ENCODE data around the gene COX6A2. TPM values are rescaled to one million over a fixed set of nuclear protein-coding genes. Genes with fewer than 3 reads are reported as not detected.
"Not testable (repeated sequence)": the region's sequence is repeated elsewhere in the genome, so short reads cannot be mapped to it uniquely, and the experiment has no call there.

The COX6A2 gene
- polyA plus RNA-seq, 3 donors from 2014 or later, result 1.5 to 1.8 TPM; not detected in 1

DNA sequence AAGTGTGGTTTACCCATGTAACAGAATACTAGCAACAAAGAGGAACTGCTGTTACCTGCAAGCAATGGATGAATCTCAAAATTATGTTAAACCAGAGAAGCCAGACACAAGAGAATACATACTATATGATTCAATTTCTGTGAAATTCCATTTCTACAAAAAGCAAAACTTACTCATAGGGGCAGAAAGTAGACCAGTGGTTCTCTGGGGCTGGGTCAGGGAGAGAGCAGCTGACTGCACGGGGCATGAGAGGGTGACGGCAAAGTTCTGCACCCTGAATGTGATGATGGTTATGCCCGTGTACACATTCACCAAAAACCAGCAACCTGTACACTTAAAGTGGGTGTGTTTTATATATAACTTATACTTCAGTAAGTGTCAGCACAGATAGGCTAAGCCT lies 11.4 kb upstream of the COX6A2 start:
- Mint-ChIP-seq H3K9me3 (no peaks in the 10 kb centered on the region), H3K4me1 (peaks cover 27 to 41% of the 10 kb centered on the region in 2 donors), H3K4me3 (no peak overlapping the region), H3K27ac (peak overlapping the region in 2 of 6 donors; percentile 17 to 36), H3K36me3 (no peaks in the 10 kb centered on the region), H3K27me3 (ENCODE audit: low read depth in 3 of 3) (peaks cover 0 to 4% (median 1%) of the 10 kb centered on the region in 3 donors)
- DNase-seq, result no peak

- peak overlapping the region in 1 of 5 donors; percentile 25 for H3K4me3 Mint-ChIP-seq
- H3K4me1 Mint-ChIP-seq, result peaks cover 27 to 41% of the 10 kb centered on the region in 2 donors
- DNase-seq, result peak in 1 of 3 donors; percentile 36
- not testable (repeated sequence) for H3K27me3 Mint-ChIP-seq (ENCODE audit: low read depth in 3 of 3); H3K9me3 Mint-ChIP-seq; H3K36me3 Mint-ChIP-seq
- H3K27ac Mint-ChIP-seq, result peak overlapping the region in 3 of 6 donors; percentile 17 to 41 (median 34)
Observed at GRCh38 chr16:31439023-31439422, 10.9 kb upstream of the COX6A2 start.

GRCh38 chr16:31438414-31438813 lies 10.3 kb upstream of the COX6A2 start:
- Mint-ChIP-seq H3K9me3 (no peaks in the 10 kb centered on the region), H3K4me3 (no peak overlapping the region), H3K36me3 (no peaks in the 10 kb centered on the region), H3K4me1 (peaks cover 27 to 41% of the 10 kb centered on the region in 2 donors), H3K27me3 (ENCODE audit: low read depth in 3 of 3) (peaks cover 0 to 4% (median 1%) of the 10 kb centered on the region in 3 donors), H3K27ac (peak overlapping the region in 2 of 6 donors; percentile 6 to 68)
- DNase-seq, result no peak

DNA sequence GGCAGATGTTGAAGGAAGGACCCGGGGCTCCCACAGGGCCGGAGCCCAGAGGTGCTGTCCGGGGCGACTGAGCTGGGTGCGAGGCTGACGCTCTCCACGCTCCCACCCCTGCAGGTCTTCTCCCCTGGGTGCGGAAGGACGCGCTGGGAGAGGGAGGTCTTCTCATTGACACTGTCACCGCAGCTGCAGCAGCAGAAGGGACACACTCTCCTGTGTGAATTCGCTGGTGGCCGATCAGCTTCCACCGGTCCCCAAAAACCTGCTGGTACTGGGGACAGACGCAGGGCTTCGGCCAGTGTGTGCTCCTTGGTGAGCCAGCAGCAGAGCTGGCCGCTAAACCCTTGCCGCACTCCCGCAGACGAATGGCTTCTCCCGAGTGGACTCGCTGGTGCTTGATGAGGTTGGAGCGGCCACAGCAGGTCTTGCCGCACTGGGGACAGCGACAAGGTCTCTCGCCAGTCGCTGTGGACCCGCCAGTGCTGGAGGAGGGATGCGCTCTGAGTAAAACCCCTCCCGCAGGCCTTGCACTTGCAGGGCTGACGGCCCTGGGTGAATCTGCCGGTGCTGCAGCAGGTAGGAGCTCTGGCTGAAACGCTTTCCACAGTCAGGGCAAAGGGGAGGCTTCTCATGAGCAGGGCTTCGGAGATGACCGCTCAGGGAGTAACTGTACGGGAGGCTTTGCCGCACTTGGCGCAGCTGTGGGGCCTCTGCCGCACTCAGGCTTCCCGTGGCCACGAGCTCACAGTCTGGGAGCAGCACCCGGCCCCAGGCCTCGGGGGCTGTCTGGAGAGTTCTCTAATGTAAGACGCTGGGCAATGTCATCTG lies 8.3 kb upstream of the COX6A2 start:
- Mint-ChIP-seq H3K4me3 (no peak overlapping the region), H3K36me3 (no peaks in the 10 kb centered on the region), H3K27ac (no peak overlapping the region), H3K4me1 (peaks cover 22 to 29% of the 10 kb centered on the region in 2 donors), H3K9me3 (no peaks in the 10 kb centered on the region), H3K27me3 (ENCODE audit: low read depth in 3 of 3) (no peaks in the 10 kb centered on the region)
- DNase-seq, result no peak

GRCh38 chr16:31435341-31436220 lies 7.4 kb upstream of the COX6A2 start:
- DNase-seq, result no peak
- Mint-ChIP-seq H3K4me3 (no peak overlapping the region), H3K9me3 (no peaks in the 10 kb centered on the region), H3K27me3 (ENCODE audit: low read depth in 3 of 3) (no peaks in the 10 kb centered on the region), H3K4me1 (peaks cover 20 to 31% of the 10 kb centered on the region in 2 donors), H3K36me3 (no peaks in the 10 kb centered on the region), H3K27ac (no peak overlapping the region)

DNA sequence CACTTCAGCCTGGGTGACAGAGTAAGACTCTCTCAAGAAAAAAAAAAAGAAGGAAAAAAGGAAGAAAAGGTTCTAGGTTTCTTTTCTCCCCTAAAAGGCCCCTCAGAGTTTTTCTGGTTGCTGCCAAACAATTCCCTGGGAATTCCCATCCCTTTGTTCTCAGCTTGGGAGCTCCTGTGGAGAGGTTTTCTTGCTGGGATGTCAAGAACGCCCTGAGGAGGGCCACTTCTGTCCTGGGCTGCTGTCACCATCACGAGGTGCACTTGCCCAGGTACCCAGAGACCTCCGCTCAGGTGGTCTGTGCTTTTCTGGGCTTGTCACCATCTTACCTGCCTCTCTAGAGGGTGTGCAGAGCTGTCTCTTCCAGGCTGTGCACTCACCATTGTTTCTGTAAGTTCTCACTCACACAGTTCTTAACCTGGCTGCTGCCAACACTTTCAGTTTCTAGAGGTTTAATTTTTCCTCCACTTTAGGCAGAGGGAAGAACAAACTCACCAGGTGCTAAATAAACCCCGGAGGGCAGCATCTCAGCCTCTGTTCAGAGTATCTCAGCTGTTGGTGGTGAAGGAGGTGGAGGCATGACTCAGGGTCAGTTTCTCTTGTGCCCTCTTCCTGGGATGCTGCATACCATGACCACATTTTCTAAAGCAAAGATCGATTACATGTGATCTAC lies 2.4 kb upstream of the COX6A2 start:
- DNase-seq, result no peak
- Mint-ChIP-seq H3K4me3 (peak overlapping the region in 4 of 5 donors; percentile 2 to 66 (median 25)), H3K4me1 (peaks cover 34 to 48% of the 10 kb centered on the region in 2 donors), H3K27me3 (ENCODE audit: low read depth in 3 of 3) (peaks cover 5 to 12% (median 7%) of the 10 kb centered on the region in 3 donors), H3K27ac (peak overlapping the region in 4 of 6 donors; percentile 34 to 85 (median 67)), H3K36me3 (no peaks in the 10 kb centered on the region), H3K9me3 (no peaks in the 10 kb centered on the region)

- Mint-ChIP-seq H3K36me3 (no peaks in the 10 kb centered on the region), H3K27ac (peak overlapping the region in 2 of 6 donors; percentile 45 to 53), H3K4me1 (peaks cover 36 to 48% of the 10 kb centered on the region in 2 donors), H3K9me3 (no peaks in the 10 kb centered on the region), H3K4me3 (peak overlapping the region in 2 of 5 donors; percentile 4 to 15), H3K27me3 (ENCODE audit: low read depth in 3 of 3) (peaks cover 5 to 12% (median 7%) of the 10 kb centered on the region in 3 donors)
- no peak for DNase-seq
Observed at GRCh38 chr16:31429796-31430195, 1.6 kb upstream of the COX6A2 start.

GRCh38 chr16:31429314-31429713 lies 1.2 kb upstream of the COX6A2 start:
- Mint-ChIP-seq H3K27ac (peak overlapping the region in 3 of 6 donors; percentile 2 to 51 (median 45)), H3K4me3 (peak overlapping the region in 4 of 5 donors; percentile 27 to 89 (median 79)), H3K4me1 (peaks cover 36 to 48% of the 10 kb centered on the region in 2 donors), H3K27me3 (ENCODE audit: low read depth in 3 of 3) (peaks cover 5 to 12% (median 7%) of the 10 kb centered on the region in 3 donors), H3K36me3 (no peaks in the 10 kb centered on the region), H3K9me3 (no peaks in the 10 kb centered on the region)
- no peak for DNase-seq

GRCh38 chr16:31428638-31429247 lies 583 bp upstream of the COX6A2 start:
- H3K9me3 Mint-ChIP-seq, result no peaks in the 10 kb centered on the region
- H3K36me3 Mint-ChIP-seq, result no peaks in the 10 kb centered on the region
- no peak for DNase-seq
- peaks cover 40 to 54% of the 10 kb centered on the region in 2 donors for H3K4me1 Mint-ChIP-seq
- peak overlapping the region in 4 of 6 donors; percentile 51 to 89 (median 75) for H3K27ac Mint-ChIP-seq
- H3K4me3 Mint-ChIP-seq, result peak overlapping the region; percentile 41 to 89 (median 77)
- peaks cover 5 to 12% (median 7%) of the 10 kb centered on the region in 3 donors for H3K27me3 Mint-ChIP-seq (ENCODE audit: low read depth in 3 of 3)

GRCh38 chr16:31427441-31428278 lies 500 bp downstream of the COX6A2 start:
- Mint-ChIP-seq H3K36me3 (no peaks in the 10 kb centered on the region), H3K4me3 (peak overlapping the region; percentile 49 to 89 (median 77)), H3K4me1 (peaks cover 51 to 65% of the 10 kb centered on the region in 2 donors), H3K27ac (peak overlapping the region in 4 of 6 donors; percentile 64 to 86 (median 70)), H3K9me3 (no peaks in the 10 kb centered on the region), H3K27me3 (ENCODE audit: low read depth in 3 of 3) (peaks cover 5 to 12% (median 8%) of the 10 kb centered on the region in 3 donors)
- peak; percentile 82 to 85 (median 84) for DNase-seq

DNA sequence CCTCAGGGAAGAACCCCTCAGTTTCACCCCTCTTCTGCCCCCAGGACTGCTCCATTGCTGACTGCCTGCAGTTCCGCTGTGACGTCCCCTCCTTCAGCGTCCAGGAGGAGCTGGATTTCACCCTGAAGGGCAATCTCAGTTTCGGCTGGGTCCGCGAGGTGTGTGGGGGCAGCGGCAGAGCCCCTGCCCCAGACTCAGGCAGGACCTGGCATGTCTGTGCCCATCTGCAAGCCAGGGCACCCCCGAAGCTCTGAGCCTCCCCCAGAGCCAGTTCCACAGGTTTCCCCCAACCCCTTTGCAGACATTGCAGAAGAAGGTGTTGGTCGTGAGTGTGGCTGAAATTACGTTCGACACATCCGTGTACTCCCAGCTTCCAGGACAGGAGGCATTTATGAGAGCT lies 4.4 kb downstream of the COX6A2 start:
- Mint-ChIP-seq H3K4me3 (peak overlapping the region in 3 of 5 donors; percentile 30 to 38 (median 33)), H3K4me1 (peaks cover 65 to 73% of the 10 kb centered on the region in 2 donors), H3K27ac (peak overlapping the region in 1 of 6 donors; percentile 44)

DNA sequence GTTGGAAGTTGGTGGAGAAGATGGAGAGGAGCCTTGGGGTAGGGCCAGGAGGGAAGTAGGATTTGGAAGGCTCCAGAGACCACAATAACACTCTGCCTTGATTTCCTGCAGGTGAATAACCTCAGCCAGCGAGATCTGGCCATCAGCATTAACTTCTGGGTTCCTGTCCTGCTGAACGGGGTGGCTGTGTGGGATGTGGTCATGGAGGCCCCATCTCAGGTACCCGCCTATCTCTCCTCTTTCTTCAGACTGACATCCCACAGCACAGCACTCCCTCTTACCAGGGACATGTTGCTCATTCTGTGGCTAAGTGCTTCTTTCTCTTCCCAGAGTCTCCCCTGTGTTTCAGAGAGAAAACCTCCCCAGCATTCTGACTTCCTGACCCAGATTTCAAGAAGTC lies 4.9 kb downstream of the COX6A2 start:
- H3K27ac Mint-ChIP-seq, result peak overlapping the region in 3 of 6 donors; percentile 27 to 44 (median 35)
- peaks cover 5 to 14% (median 9%) of the 10 kb centered on the region in 3 donors for H3K27me3 Mint-ChIP-seq (ENCODE audit: low read depth in 3 of 3)
- peaks cover 0 to 6% (median 0%) of the 10 kb centered on the region in 6 donors for H3K9me3 Mint-ChIP-seq
- H3K4me1 Mint-ChIP-seq, result peaks cover 65 to 71% of the 10 kb centered on the region in 2 donors
- H3K4me3 Mint-ChIP-seq, result peak overlapping the region; percentile 33 to 67 (median 38)
- no peak for DNase-seq
- no peaks in the 10 kb centered on the region for H3K36me3 Mint-ChIP-seq

More for the DNA sequence above, 4.4 kb downstream of the COX6A2 start:
- peaks cover 5 to 15% (median 10%) of the 10 kb centered on the region in 3 donors for H3K27me3 Mint-ChIP-seq (ENCODE audit: low read depth in 3 of 3)
- H3K36me3 Mint-ChIP-seq, result no peaks in the 10 kb centered on the region
- no peak for DNase-seq
- H3K9me3 Mint-ChIP-seq, result peaks cover 0 to 6% (median 0%) of the 10 kb centered on the region in 6 donors

All from immature natural killer cell (primary cell).